KOPT-K1 (cell line): ENCODE data around the gene HOXD8.

ENCODE experiments used
- H3K27ac ChIP-seq: fragments of 200-600 bp; sonication (generic); 2 replicates; pipeline ENCODE4 v1.5.1; 2016; ENCODE audit warnings: antibody characterized with exemption, mild to moderate bottlenecking, low read depth, low read length; ENCODE audit not compliant: poor library complexity, severe bottlenecking
- H3K36me3 ChIP-seq: fragments of 200-600 bp; sonication (generic); 2 replicates; pipeline ENCODE4 v1.5.1; 2017; ENCODE audit warnings: antibody characterized with exemption, mild to moderate bottlenecking, low read length, moderate library complexity; ENCODE audit not compliant: insufficient read depth
- H3K9me3 ChIP-seq: fragments of 200-600 bp; sonication (generic); 2 replicates; pipeline ENCODE4 v1.5.1; 2017; ENCODE audit warnings: antibody characterized with exemption, low read length, mild to moderate bottlenecking; ENCODE audit not compliant: insufficient read depth, poor library complexity, severe bottlenecking

Gene HOXD8

DNA sequence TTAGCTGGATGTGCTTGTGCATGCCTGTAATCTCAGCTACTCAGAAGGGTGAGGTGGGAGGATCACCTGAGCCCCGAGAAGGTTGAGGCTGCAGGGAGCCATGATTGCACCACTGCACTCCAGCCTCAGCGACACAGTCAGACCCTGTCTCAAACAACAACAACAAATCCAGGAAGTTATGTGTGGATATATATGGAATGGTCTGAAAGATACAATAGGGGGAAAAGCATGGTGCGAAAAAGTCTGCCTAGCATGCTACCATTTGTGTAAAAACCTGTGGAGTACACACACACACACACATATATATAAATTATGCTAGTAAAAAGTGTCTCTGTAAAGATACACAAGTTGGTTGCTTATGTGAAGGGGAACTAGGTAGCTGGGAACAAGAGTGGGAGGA, 52.0 kb downstream of the HOXD8 start:
- Histone ChIP-seq H3K27ac (no peak overlapping the region), H3K9me3 (peaks cover 9% of the 10 kb centered on the region)

More for the DNA sequence above, 52.0 kb downstream of the HOXD8 start:
- H3K36me3 ChIP-seq, result no peaks in the 10 kb centered on the region
